HG03060 (cell line): ENCODE data around the gene SKA1.
"Not testable (repeated sequence)": the region's sequence is repeated elsewhere in the genome, so short reads cannot be mapped to it uniquely, and the experiment has no call there.

Experiments used
- ATAC-seq: cut with Tn5 transposase; IDR thresholded peaks from one replicate; pipeline ENCODE4 v1.9.1; 2021; ENCODE audit warnings: low read depth, moderate number of reproducible peaks; ENCODE audit not compliant: unreplicated experiment

The SKA1 gene

GRCh38 chr18:50427896-50428295 is 53.0 kb downstream of the SKA1 start:
- ATAC-seq: no peak

- ATAC-seq: no peak
These were observed 53.8 kb downstream of the SKA1 start for GRCh38 chr18:50428531-50429206.

DNA sequence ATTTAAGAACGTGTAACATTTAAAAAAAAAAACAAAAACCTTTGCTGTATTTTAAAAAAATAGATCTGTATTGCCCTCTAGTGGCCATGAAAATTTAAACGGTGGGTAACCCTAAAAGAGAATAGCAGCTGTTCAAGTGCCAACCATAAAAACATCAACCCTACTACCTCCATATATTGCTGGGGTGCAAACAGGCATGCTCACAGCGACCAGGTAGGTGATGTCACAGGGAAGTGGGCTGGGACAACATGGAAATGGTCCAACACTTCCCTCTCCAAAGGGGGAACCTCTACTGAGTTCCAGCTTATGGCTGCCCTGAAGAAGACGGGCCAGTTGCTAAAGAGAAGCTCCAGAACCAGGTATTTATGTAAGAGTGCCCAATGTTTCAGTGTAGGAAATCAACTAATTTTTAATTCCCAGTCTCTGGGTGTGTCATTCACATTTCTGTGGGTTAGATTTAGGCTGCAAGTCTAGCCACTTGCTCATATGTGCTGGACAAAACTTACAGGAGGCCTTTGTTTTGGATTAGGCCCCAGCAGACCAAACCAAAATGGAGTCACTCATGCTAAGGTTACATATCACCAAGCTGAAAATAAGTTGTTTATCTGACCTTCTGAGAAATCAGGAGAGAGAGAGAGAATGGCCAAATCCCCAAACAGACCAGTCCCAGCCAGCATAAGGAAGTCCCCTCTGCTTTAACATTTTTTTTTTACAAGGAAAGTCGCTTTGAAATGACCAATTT is 54.5 kb downstream of the SKA1 start:
- no peak for ATAC-seq

GRCh38 chr18:50432915-50433314 is 58.1 kb downstream of the SKA1 start:
- ATAC-seq: no peak

GRCh38 chr18:50436742-50437141 is 61.9 kb downstream of the SKA1 start:
- ATAC-seq: not testable (repeated sequence)

- ATAC-seq: no peak
These were observed 64.7 kb downstream of the SKA1 start for GRCh38 chr18:50439460-50440015.

DNA sequence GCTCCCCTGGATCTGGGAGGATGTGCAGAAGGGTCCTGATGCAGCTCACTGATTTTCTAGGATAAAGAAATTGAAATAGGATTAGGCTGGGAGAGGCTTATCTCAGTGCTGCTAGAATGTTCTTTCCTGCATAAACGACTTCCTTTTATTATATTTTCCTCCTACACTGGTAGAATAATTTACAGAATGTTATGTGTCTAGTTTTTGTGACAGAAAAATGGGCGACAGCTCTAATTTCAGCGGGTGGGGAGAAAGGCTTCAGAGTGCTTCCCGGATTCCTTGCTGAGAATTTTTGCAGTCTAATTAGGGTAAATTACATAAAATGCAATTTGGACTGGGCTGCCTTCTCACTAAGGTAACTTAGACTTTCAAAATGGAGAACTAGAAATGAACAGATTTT is 66.2 kb downstream of the SKA1 start:
- ATAC-seq: no peak

DNA sequence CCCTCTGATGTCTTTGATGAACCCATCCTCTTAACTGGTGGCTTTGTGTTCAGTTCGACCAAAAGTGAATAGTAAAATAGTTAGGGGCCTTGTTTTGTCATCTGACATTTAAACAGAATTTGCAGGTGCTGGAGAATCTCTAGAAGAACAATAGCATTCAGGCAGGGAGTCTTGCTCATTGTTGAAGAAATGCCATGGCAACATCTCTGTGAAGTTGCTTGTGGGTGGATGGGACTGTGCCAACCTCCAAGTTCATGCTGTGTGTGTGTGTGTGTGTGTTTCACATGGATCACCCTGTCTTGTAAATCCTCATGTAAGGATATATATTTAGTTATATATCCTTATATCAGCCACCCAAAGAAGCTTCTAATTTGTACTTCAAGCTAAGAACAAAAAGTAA is 66.7 kb downstream of the SKA1 start:
- no peak for ATAC-seq
